HEK293 (cell line): Measurements from ENCODE around the gene RILP.
A peak's percentile ranks its signal among the peaks of the same experiment; 100 is the strongest.

Experiments used
- CTCF ChIA-PET: fragments of 350-600 bp; formaldehyde crosslinking; extraction: SDS; loops from one replicate; lab custom pipeline; 2021; ENCODE audit warnings: antibody characterized with exemption; lab: Yijun Ruan, JAX
- POLR2A ChIA-PET: fragments of 300-600 bp; formaldehyde crosslinking; extraction: SDS; loops from one replicate; lab custom pipeline; 2020; ENCODE audit warnings: antibody characterized with exemption, inconsistent platforms; lab: Yijun Ruan, JAX
- H3K27ac ChIP-seq: fragments of 200-500 bp; sonication (Bioruptor generic); 2 replicates; pipeline ENCODE4 v1.5.1; 2014; ENCODE audit warnings: low read depth, low read length, control low read depth, inconsistent platforms; ENCODE audit errors: extremely low read depth
- H3K36me3 ChIP-seq, 2 experiments: fragments of 200-500 bp in 1 of 2; sonication (Bioruptor generic) in 1 of 2; 1 replicate in 1 of 2; 2 replicates in 1 of 2; pipeline ENCODE4 v1.5.1; 2014 to 2017; ENCODE audit warnings: inconsistent platforms in 2 of 2, low read length in 2 of 2; ENCODE audit not compliant: control insufficient read depth in 2 of 2, insufficient read depth in 1 of 2
- H3K4me1 ChIP-seq: fragments of 200-500 bp; sonication (Bioruptor generic); 2 replicates; pipeline ENCODE4 v1.5.1; 2014; ENCODE audit warnings: mild to moderate bottlenecking, low read length, inconsistent platforms; ENCODE audit not compliant: control insufficient read depth, insufficient read depth
- H3K4me3 ChIP-seq: 2 replicates; pipeline ENCODE4 v1.5.1; 2011; ENCODE audit warnings: low read depth, mild to moderate bottlenecking, control low read depth, low read length, moderate library complexity
- H3K9me3 ChIP-seq: fragments of 200-500 bp; sonication (Bioruptor generic); 2 replicates; pipeline ENCODE4 v1.5.1; 2014; ENCODE audit warnings: low read depth, low read length, inconsistent platforms; ENCODE audit not compliant: control insufficient read depth, insufficient read depth
- BCL11A ChIP-seq: fragments of 450-650 bp; formaldehyde crosslinking; IDR thresholded peaks from 2 replicates; pipeline ENCODE4 v1.5.1; 2016; ENCODE audit warnings: low read depth, missing biosample characterization, missing genetic modification characterization
- EGR2 ChIP-seq: fragments of 450-650 bp; formaldehyde crosslinking; IDR thresholded peaks from 2 replicates; pipeline ENCODE4 v1.5.1; 2016; ENCODE audit warnings: low read depth, missing biosample characterization, missing genetic modification characterization
- GLIS1 ChIP-seq: fragments of 450-650 bp; formaldehyde crosslinking; IDR thresholded peaks from 2 replicates; pipeline ENCODE4 v1.5.1; 2016; ENCODE audit warnings: missing biosample characterization, missing genetic modification characterization
- GLIS2 ChIP-seq: fragments of 450-650 bp; formaldehyde crosslinking; IDR thresholded peaks from 2 replicates; pipeline ENCODE4 v1.5.1; 2016; ENCODE audit warnings: missing biosample characterization, missing genetic modification characterization
- KLF9 ChIP-seq: fragments of 450-650 bp; formaldehyde crosslinking; IDR thresholded peaks from 2 replicates; pipeline ENCODE4 v1.5.1; 2016; ENCODE audit warnings: missing biosample characterization, missing genetic modification characterization, low read depth
- WT1 ChIP-seq: fragments of 450-650 bp; formaldehyde crosslinking; IDR thresholded peaks from 2 replicates; pipeline ENCODE4 v1.5.1; 2016; ENCODE audit warnings: missing biosample characterization, missing genetic modification characterization
- ZBTB48 ChIP-seq: fragments of 450-650 bp; formaldehyde crosslinking; IDR thresholded peaks from 2 replicates; pipeline ENCODE4 v1.5.1; 2016; ENCODE audit warnings: missing biosample characterization, missing genetic modification characterization
- ZBTB7A ChIP-seq: fragments of 450-650 bp; formaldehyde crosslinking; IDR thresholded peaks from 2 replicates; pipeline ENCODE4 v1.5.1; 2016; ENCODE audit warnings: low read depth, missing biosample characterization, missing genetic modification characterization
- ZBTB8A ChIP-seq: fragments of 450-650 bp; formaldehyde crosslinking; IDR thresholded peaks from 2 replicates; pipeline ENCODE4 v1.5.1; 2016; ENCODE audit warnings: missing biosample characterization, missing genetic modification characterization
- ZEB2 ChIP-seq: fragments of 450-650 bp; formaldehyde crosslinking; IDR thresholded peaks from 2 replicates; pipeline ENCODE4 v1.5.1; 2016; ENCODE audit warnings: missing biosample characterization, missing genetic modification characterization
- ZIC2 ChIP-seq: fragments of 450-650 bp; formaldehyde crosslinking; IDR thresholded peaks from 2 replicates; pipeline ENCODE4 v1.5.1; 2016; ENCODE audit warnings: missing biosample characterization, missing genetic modification characterization
- ZNF121 ChIP-seq: fragments of 450-650 bp; formaldehyde crosslinking; IDR thresholded peaks from 2 replicates; pipeline ENCODE4 v1.5.1; 2016; ENCODE audit warnings: missing biosample characterization, missing genetic modification characterization
- ZNF324 ChIP-seq: fragments of 450-650 bp; formaldehyde crosslinking; IDR thresholded peaks from 2 replicates; pipeline ENCODE4 v1.5.1; 2016; ENCODE audit warnings: missing biosample characterization, missing genetic modification characterization
- ZNF335 ChIP-seq: fragments of 450-650 bp; formaldehyde crosslinking; conservative IDR thresholded peaks from 2 replicates; pipeline ENCODE4 v1.5.1; 2016; ENCODE audit warnings: missing biosample characterization, missing genetic modification characterization
- ZNF423 ChIP-seq: fragments of 450-650 bp; formaldehyde crosslinking; IDR thresholded peaks from 2 replicates; pipeline ENCODE4 v1.5.1; 2016; ENCODE audit warnings: missing biosample characterization, missing genetic modification characterization
- ZNF830 ChIP-seq: fragments of 450-650 bp; IDR thresholded peaks from 2 replicates; pipeline ENCODE4 v1.5.0; 2018; ENCODE audit warnings: missing biosample characterization, missing genetic modification characterization, low read depth, mild to moderate bottlenecking, moderate library complexity
- ZSCAN16 ChIP-seq: fragments of 450-650 bp; formaldehyde crosslinking; IDR thresholded peaks from 2 replicates; pipeline ENCODE4 v1.5.1; 2016; ENCODE audit warnings: missing biosample characterization, missing genetic modification characterization
- TF ChIP-seq, protein P1 (sequence below): fragments of 450-650 bp; formaldehyde crosslinking; IDR thresholded peaks from 2 replicates; pipeline ENCODE4 v1.5.1; 2016; ENCODE audit warnings: missing biosample characterization, missing genetic modification characterization
- TF ChIP-seq, protein P2 (sequence below): fragments of 450-650 bp; formaldehyde crosslinking; IDR thresholded peaks from 2 replicates; pipeline ENCODE4 v1.5.1; 2016; ENCODE audit warnings: missing biosample characterization, missing genetic modification characterization
- TF ChIP-seq, protein P3 (sequence below): fragments of 450-650 bp; formaldehyde crosslinking; IDR thresholded peaks from 2 replicates; pipeline ENCODE4 v1.5.1; 2016; ENCODE audit warnings: missing biosample characterization, missing genetic modification characterization
- TF ChIP-seq, protein P4 (sequence below): fragments of 450-650 bp; formaldehyde crosslinking; IDR thresholded peaks from 2 replicates; pipeline ENCODE4 v1.5.1; 2016; ENCODE audit warnings: missing biosample characterization, missing genetic modification characterization
- TF ChIP-seq, protein P5 (sequence below): fragments of 450-650 bp; formaldehyde crosslinking; IDR thresholded peaks from 2 replicates; pipeline ENCODE4 v1.5.1; 2016; ENCODE audit warnings: missing biosample characterization, missing genetic modification characterization
- TF ChIP-seq, protein P6 (sequence below): fragments of 450-650 bp; formaldehyde crosslinking; IDR thresholded peaks from 2 replicates; pipeline ENCODE4 v1.5.1; 2016; ENCODE audit warnings: missing biosample characterization, missing genetic modification characterization
- TF ChIP-seq, protein P7 (sequence below): fragments of 450-650 bp; formaldehyde crosslinking; IDR thresholded peaks from 2 replicates; pipeline ENCODE4 v1.5.1; 2016; ENCODE audit warnings: missing biosample characterization, missing genetic modification characterization

RILP gene

DNA sequence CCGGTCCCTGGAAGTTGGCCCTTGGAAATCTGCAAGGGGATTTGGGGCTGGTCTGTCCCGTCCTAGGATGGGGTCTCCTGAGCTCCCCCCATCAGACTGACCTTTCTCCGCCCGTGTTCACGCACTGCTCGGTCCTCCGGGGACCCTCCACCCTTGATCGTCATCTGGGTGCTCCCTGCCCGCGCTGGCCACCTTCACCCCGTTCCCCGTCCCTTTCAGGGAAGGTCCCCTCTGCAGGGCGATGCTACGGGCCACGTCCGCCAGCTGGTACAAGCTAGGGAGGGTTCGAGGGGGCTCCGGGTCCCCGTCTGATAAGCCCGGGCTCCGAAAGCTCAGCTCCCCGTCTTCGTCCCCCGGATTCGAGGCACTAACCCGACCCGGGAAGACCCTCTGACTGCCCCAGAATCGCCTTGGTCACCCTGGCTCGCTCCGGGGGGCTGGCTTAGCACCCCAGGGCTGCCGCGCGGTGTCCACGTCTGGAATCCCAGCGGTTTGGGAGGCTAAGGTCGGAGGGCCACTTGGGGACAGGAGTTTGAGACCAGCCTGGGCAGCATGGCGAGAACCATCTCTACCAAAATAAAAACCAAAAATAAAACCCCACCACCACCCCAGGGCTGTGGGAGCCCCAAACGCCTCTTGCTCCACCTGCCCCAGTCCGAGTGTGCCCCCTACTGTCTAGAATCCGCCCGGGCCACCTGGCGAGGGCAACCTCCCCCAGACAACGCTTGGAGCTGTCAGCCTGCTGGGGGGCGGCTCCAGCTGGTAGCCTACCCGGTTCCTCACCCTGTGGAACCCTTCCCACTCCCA, 20.0 kb downstream of the RILP start:
- ChIA-PET POLR2A (interaction anchor here (0.5 to 3.2 kb wide), 6 partner anchors 10 to 113 kb away, joined by 3 to 20 read pairs (median 4); partner anchors contain the start of gene INPP5K), CTCF (interaction anchor here (0.6 to 2.8 kb wide), 31 partner anchors 8 to 628 kb away, joined by 3 to 44 read pairs (median 4); partner anchors contain the start of genes INPP5K, RILP and SCARF1)
- Histone ChIP-seq H3K4me1 (no peaks in the 10 kb centered on the region; the same call in 1 of the 2 replicates), H3K4me3 (peak overlapping the region; percentile 66), H3K27ac (peak overlapping the region; percentile 84; the same call in 1 of the 2 replicates), H3K36me3 (no peaks in the 10 kb centered on the region), H3K9me3 (no peaks in the 10 kb centered on the region)
- peak; percentile 67 for TF ChIP-seq ZBTB8A (tag by site-specific recombination)
- TF ChIP-seq, protein P1, sequence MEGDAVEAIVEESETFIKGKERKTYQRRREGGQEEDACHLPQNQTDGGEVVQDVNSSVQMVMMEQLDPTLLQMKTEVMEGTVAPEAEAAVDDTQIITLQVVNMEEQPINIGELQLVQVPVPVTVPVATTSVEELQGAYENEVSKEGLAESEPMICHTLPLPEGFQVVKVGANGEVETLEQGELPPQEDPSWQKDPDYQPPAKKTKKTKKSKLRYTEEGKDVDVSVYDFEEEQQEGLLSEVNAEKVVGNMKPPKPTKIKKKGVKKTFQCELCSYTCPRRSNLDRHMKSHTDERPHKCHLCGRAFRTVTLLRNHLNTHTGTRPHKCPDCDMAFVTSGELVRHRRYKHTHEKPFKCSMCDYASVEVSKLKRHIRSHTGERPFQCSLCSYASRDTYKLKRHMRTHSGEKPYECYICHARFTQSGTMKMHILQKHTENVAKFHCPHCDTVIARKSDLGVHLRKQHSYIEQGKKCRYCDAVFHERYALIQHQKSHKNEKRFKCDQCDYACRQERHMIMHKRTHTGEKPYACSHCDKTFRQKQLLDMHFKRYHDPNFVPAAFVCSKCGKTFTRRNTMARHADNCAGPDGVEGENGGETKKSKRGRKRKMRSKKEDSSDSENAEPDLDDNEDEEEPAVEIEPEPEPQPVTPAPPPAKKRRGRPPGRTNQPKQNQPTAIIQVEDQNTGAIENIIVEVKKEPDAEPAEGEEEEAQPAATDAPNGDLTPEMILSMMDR (tag by site-specific recombination): peak; percentile 71
- TF ChIP-seq ZBTB7A (tag by site-specific recombination): peak; percentile 16; the same call in 1 of the 2 replicates
- peak; percentile 36 for TF ChIP-seq EGR2 (tag by site-specific recombination)
- peak; percentile 98 for TF ChIP-seq GLIS1
- peak; percentile 72 for TF ChIP-seq ZIC2 (tag by site-specific recombination)
- TF ChIP-seq, protein P2, sequence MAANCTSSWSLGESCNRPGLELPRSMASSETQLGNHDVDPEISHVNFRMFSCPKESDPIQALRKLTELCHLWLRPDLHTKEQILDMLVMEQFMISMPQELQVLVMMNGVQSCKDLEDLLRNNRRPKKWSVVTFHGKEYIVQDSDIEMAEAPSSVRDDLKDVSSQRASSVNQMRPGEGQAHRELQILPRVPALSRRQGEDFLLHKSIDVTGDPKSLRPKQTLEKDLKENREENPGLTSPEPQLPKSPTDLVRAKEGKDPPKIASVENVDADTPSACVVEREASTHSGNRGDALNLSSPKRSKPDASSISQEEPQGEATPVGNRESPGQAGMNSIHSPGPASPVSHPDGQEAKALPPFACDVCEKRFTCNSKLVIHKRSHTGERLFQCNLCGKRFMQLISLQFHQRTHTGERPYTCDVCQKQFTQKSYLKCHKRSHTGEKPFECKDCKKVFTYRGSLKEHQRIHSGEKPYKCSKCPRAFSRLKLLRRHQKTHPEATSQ: no peak
- 0 out of 2 replicates have a peak, but pooled peaks have one; percentile 10 for TF ChIP-seq WT1
- TF ChIP-seq GLIS2 (tag by site-specific recombination): peak; percentile 90
- TF ChIP-seq ZNF121 (tag by site-specific recombination): peak; percentile 40; the same call in 1 of the 2 replicates
- peak; percentile 61 for TF ChIP-seq ZNF423 (tag by site-specific recombination)
- TF ChIP-seq, protein P3, sequence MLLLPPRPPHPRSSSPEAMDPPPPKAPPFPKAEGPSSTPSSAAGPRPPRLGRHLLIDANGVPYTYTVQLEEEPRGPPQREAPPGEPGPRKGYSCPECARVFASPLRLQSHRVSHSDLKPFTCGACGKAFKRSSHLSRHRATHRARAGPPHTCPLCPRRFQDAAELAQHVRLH (tag by site-specific recombination): peak; percentile 46; the same call in 1 of the 2 replicates
- TF ChIP-seq ZSCAN16 (tag by site-specific recombination): no peak
- TF ChIP-seq, protein P4, sequence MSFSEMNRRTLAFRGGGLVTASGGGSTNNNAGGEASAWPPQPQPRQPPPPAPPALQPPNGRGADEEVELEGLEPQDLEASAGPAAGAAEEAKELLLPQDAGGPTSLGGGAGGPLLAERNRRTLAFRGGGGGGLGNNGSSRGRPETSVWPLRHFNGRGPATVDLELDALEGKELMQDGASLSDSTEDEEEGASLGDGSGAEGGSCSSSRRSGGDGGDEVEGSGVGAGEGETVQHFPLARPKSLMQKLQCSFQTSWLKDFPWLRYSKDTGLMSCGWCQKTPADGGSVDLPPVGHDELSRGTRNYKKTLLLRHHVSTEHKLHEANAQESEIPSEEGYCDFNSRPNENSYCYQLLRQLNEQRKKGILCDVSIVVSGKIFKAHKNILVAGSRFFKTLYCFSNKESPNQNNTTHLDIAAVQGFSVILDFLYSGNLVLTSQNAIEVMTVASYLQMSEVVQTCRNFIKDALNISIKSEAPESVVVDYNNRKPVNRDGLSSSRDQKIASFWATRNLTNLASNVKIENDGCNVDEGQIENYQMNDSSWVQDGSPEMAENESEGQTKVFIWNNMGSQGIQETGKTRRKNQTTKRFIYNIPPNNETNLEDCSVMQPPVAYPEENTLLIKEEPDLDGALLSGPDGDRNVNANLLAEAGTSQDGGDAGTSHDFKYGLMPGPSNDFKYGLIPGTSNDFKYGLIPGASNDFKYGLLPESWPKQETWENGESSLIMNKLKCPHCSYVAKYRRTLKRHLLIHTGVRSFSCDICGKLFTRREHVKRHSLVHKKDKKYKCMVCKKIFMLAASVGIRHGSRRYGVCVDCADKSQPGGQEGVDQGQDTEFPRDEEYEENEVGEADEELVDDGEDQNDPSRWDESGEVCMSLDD: peak; percentile 79; the same call in 1 of the 2 replicates
- TF ChIP-seq, protein P5, sequence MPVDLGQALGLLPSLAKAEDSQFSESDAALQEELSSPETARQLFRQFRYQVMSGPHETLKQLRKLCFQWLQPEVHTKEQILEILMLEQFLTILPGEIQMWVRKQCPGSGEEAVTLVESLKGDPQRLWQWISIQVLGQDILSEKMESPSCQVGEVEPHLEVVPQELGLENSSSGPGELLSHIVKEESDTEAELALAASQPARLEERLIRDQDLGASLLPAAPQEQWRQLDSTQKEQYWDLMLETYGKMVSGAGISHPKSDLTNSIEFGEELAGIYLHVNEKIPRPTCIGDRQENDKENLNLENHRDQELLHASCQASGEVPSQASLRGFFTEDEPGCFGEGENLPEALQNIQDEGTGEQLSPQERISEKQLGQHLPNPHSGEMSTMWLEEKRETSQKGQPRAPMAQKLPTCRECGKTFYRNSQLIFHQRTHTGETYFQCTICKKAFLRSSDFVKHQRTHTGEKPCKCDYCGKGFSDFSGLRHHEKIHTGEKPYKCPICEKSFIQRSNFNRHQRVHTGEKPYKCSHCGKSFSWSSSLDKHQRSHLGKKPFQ: no peak
- peak; percentile 51; the same call in 1 of the 2 replicates for TF ChIP-seq KLF9 (tag by site-specific recombination)
- TF ChIP-seq ZNF335 (tag by site-specific recombination): peak; percentile 79
- TF ChIP-seq BCL11A (tag by site-specific recombination): 0 out of 2 replicates have a peak, but pooled peaks have one; percentile 12
- 0 out of 2 replicates have a peak, but pooled peaks have one; percentile 25 for TF ChIP-seq ZBTB48 (tag by site-specific recombination)
- TF ChIP-seq ZNF324 (tag by site-specific recombination): no peak
- TF ChIP-seq ZNF830 (tag by site-specific recombination): no peak
- TF ChIP-seq, protein P6, sequence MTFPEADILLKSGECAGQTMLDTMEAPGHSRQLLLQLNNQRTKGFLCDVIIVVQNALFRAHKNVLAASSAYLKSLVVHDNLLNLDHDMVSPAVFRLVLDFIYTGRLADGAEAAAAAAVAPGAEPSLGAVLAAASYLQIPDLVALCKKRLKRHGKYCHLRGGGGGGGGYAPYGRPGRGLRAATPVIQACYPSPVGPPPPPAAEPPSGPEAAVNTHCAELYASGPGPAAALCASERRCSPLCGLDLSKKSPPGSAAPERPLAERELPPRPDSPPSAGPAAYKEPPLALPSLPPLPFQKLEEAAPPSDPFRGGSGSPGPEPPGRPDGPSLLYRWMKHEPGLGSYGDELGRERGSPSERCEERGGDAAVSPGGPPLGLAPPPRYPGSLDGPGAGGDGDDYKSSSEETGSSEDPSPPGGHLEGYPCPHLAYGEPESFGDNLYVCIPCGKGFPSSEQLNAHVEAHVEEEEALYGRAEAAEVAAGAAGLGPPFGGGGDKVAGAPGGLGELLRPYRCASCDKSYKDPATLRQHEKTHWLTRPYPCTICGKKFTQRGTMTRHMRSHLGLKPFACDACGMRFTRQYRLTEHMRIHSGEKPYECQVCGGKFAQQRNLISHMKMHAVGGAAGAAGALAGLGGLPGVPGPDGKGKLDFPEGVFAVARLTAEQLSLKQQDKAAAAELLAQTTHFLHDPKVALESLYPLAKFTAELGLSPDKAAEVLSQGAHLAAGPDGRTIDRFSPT (tag by site-specific recombination): peak; percentile 44; the same call in 1 of the 2 replicates
- TF ChIP-seq, protein P7, sequence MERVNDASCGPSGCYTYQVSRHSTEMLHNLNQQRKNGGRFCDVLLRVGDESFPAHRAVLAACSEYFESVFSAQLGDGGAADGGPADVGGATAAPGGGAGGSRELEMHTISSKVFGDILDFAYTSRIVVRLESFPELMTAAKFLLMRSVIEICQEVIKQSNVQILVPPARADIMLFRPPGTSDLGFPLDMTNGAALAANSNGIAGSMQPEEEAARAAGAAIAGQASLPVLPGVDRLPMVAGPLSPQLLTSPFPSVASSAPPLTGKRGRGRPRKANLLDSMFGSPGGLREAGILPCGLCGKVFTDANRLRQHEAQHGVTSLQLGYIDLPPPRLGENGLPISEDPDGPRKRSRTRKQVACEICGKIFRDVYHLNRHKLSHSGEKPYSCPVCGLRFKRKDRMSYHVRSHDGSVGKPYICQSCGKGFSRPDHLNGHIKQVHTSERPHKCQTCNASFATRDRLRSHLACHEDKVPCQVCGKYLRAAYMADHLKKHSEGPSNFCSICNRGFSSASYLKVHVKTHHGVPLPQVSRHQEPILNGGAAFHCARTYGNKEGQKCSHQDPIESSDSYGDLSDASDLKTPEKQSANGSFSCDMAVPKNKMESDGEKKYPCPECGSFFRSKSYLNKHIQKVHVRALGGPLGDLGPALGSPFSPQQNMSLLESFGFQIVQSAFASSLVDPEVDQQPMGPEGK (tag by site-specific recombination): peak; percentile 52
- peak; percentile 23; the same call in 1 of the 2 replicates for TF ChIP-seq ZEB2
